Panc1 (cell line): Measurements from ENCODE around the gene TLK1. TPM values are rescaled to one million over a fixed set of nuclear protein-coding genes. Genes with fewer than 3 reads are reported as not detected.

Experiments
- ATAC-seq: fragments of 200-7000 bp; cut with Tn5 transposase; 2 replicates; pipeline ENCODE4 v1.9.1; 2020; ENCODE audit warnings: mild to moderate bottlenecking, moderate library complexity
- BruUV-seq: library from RNA; stranded (reverse); fragments of 400-500 nt; replicated peaks from 2 replicates; lab custom pipeline; 2021; lab: Mats Ljungman, UMichigan
- CTCF ChIA-PET: fragments of 300-600 bp; sonication (Branson Sonifier 250); formaldehyde crosslinking; loops from one replicate; lab custom pipeline; 2022; ENCODE audit warnings: antibody characterized with exemption; lab: Charles Lee
- POLR2A ChIA-PET: fragments of 300-600 bp; sonication (Branson Sonifier 250); formaldehyde crosslinking; loops from one replicate; lab custom pipeline; 2022; ENCODE audit warnings: antibody characterized with exemption; lab: Charles Lee
- DNase-seq: peaks from one replicate; pipeline ENCODE4 v3.0.0-alpha.2; 2010; ENCODE audit warnings: low read depth, low spot score
- H3K27ac ChIP-seq: 2 replicates; pipeline ENCODE4 v1.5.1; 2011; ENCODE audit warnings: mild to moderate bottlenecking, low read length, inconsistent platforms
- H3K27me3 ChIP-seq: fragments of 200-500 bp; sonication (Bioruptor generic); 2 replicates; pipeline ENCODE4 v1.6.0; 2014; ENCODE audit warnings: low read length, inconsistent platforms; ENCODE audit not compliant: control insufficient read depth, insufficient read depth
- H3K36me3 ChIP-seq: fragments of 200-500 bp; sonication (Bioruptor generic); 2 replicates; pipeline ENCODE4 v1.5.1; 2014; ENCODE audit warnings: inconsistent platforms, mild to moderate bottlenecking, low read length, moderate library complexity; ENCODE audit not compliant: control insufficient read depth, insufficient read depth
- H3K4me1 ChIP-seq: 2 replicates; pipeline ENCODE4 v1.5.1; 2011; ENCODE audit warnings: inconsistent platforms, mild to moderate bottlenecking, low read length, moderate library complexity; ENCODE audit not compliant: control insufficient read depth, insufficient read depth
- H3K4me3 ChIP-seq, 2 experiments: 2 replicates each; pipeline ENCODE4 v1.5.1; 2011 to 2012; ENCODE audit warnings: low read depth in 2 of 2, low read length in 2 of 2, mild to moderate bottlenecking in 2 of 2, inconsistent platforms in 1 of 2, moderate library complexity in 1 of 2
- H3K9me3 ChIP-seq: fragments of 200-500 bp; sonication (Bioruptor generic); 2 replicates; pipeline ENCODE4 v1.5.1; 2014; ENCODE audit warnings: low read depth, mild to moderate bottlenecking, inconsistent platforms, low read length, moderate library complexity; ENCODE audit not compliant: control insufficient read depth, insufficient read depth
- POLR2AphosphoS5 ChIP-seq: IDR thresholded peaks from 2 replicates; pipeline ENCODE4 v1.6.1; 2012; ENCODE audit warnings: mild to moderate bottlenecking, low read depth, low read length, moderate library complexity
- SIN3A ChIP-seq: IDR thresholded peaks from 2 replicates; pipeline ENCODE4 v1.6.1; 2012; ENCODE audit warnings: low read depth, mild to moderate bottlenecking, low read length, moderate library complexity, borderline replicate concordance; ENCODE audit not compliant: insufficient read depth
- TCF7L2 ChIP-seq: IDR thresholded peaks from 2 replicates; pipeline ENCODE4 v1.6.1; 2011; ENCODE audit warnings: mild to moderate bottlenecking, low read depth, low read length, inconsistent platforms
- in situ Hi-C: cut with HindIII; loops from 2 replicates; pipeline ENCODE4 v1.10.0; 2016; ENCODE audit warnings: low sequenced_read_pairs, low pct_unique_long_range_greater_than_20kb
- intact Hi-C: fragments of 100-400 bp; cut with micrococcal nuclease; formaldehyde crosslinking; loops from one replicate; pipeline ENCODE4 v1.10.0; 2022; ENCODE audit not compliant: unreplicated experiment
- total RNA-seq: library from RNA; stranded (reverse); gene quantifications from one replicate; pipeline ENCODE4 v1.2.1, GENCODE V29; 2021; ENCODE audit not compliant: unreplicated experiment
- TF ChIP-seq, protein P1 (sequence below): fragments of 450-650 bp; IDR thresholded peaks from 2 replicates; pipeline ENCODE4 v1.5.1; 2017; ENCODE audit warnings: mild to moderate bottlenecking
- TF ChIP-seq, protein P2 (sequence below), 2 experiments: IDR thresholded peaks; 2 replicates each; pipeline ENCODE4 v1.6.1; 2011 to 2012; ENCODE audit warnings: low read depth in 2 of 2, control low read depth in 1 of 2, low read length in 1 of 2, mild to moderate bottlenecking in 1 of 2, moderate library complexity in 1 of 2; ENCODE audit not compliant: insufficient read depth in 1 of 2

The TLK1 gene
- total RNA-seq, 1 experiment from 2014 or later, result 92.9 TPM

DNA sequence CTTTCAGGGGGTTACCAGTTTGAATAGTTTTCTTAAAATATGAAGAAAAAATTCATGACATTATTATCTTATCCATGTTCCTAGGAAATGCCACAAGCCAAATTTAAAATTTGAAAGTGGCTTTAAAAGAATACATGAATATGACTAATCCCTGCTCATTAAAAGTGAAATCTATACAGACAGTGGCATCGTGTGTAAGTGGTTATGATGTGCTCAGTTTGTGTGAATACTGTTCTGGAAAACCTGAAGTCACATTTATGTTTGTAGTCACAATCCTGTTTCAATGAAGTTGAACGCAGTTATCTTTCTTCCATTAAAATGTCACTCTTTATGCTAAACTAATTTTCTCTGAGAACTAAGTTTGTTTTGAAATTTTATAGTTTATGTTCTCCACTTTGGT is 155.9 kb downstream of the TLK1 start:
- no peaks in the 10 kb centered on the region for H3K9me3 ChIP-seq
- H3K4me1 ChIP-seq, result no peaks in the 10 kb centered on the region
- CTCF ChIA-PET, result no interaction called here
- H3K4me3 ChIP-seq, result no peak overlapping the region
- no peak for DNase-seq
- H3K27me3 ChIP-seq, result no peaks in the 10 kb centered on the region
- in situ Hi-C loops, result no loop called here
- H3K27ac ChIP-seq, result no peak overlapping the region
- POLR2A ChIA-PET, result interaction anchor here (0.6 kb wide), 1 partner anchor 10 kb away, joined by 3 read pairs; no protein-coding TSS in a partner anchor
- no peak for ATAC-seq
- intact Hi-C loops, result no loop called here
- TF ChIP-seq, protein P1, sequence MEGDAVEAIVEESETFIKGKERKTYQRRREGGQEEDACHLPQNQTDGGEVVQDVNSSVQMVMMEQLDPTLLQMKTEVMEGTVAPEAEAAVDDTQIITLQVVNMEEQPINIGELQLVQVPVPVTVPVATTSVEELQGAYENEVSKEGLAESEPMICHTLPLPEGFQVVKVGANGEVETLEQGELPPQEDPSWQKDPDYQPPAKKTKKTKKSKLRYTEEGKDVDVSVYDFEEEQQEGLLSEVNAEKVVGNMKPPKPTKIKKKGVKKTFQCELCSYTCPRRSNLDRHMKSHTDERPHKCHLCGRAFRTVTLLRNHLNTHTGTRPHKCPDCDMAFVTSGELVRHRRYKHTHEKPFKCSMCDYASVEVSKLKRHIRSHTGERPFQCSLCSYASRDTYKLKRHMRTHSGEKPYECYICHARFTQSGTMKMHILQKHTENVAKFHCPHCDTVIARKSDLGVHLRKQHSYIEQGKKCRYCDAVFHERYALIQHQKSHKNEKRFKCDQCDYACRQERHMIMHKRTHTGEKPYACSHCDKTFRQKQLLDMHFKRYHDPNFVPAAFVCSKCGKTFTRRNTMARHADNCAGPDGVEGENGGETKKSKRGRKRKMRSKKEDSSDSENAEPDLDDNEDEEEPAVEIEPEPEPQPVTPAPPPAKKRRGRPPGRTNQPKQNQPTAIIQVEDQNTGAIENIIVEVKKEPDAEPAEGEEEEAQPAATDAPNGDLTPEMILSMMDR, result no peak
- no peak for TF ChIP-seq POLR2AphosphoS5
- H3K36me3 ChIP-seq, result peaks cover 32% of the 10 kb centered on the region
- no TSS peak for BruUV-seq

DNA sequence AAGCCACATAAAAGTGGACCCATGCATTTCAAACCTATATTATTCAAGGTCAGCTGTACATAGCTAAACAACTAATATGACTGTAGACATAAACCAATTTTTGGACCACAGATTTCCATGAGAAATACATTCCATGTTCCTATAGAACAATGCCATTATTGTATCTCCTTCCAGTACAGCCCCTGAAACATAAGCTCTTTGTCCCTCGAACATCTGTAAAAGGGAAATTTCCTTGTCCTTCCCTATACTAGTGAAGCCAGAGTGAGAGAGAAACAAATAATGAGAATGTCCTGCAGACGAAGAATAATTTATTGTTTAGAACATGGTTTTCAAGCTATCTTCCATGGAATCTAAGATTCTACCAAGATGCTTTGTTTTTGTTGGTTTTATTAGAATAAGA is 156.3 kb downstream of the TLK1 start:
- H3K27ac ChIP-seq, result no peak overlapping the region
- H3K9me3 ChIP-seq, result no peaks in the 10 kb centered on the region
- no peaks in the 10 kb centered on the region for H3K27me3 ChIP-seq
- DNase-seq (no peak), ATAC-seq (no peak)
- H3K4me1 ChIP-seq, result no peaks in the 10 kb centered on the region
- TF ChIP-seq POLR2AphosphoS5 (no peak), TCF7L2 (no peak), SIN3A (no peak)
- TF ChIP-seq, protein P2, sequence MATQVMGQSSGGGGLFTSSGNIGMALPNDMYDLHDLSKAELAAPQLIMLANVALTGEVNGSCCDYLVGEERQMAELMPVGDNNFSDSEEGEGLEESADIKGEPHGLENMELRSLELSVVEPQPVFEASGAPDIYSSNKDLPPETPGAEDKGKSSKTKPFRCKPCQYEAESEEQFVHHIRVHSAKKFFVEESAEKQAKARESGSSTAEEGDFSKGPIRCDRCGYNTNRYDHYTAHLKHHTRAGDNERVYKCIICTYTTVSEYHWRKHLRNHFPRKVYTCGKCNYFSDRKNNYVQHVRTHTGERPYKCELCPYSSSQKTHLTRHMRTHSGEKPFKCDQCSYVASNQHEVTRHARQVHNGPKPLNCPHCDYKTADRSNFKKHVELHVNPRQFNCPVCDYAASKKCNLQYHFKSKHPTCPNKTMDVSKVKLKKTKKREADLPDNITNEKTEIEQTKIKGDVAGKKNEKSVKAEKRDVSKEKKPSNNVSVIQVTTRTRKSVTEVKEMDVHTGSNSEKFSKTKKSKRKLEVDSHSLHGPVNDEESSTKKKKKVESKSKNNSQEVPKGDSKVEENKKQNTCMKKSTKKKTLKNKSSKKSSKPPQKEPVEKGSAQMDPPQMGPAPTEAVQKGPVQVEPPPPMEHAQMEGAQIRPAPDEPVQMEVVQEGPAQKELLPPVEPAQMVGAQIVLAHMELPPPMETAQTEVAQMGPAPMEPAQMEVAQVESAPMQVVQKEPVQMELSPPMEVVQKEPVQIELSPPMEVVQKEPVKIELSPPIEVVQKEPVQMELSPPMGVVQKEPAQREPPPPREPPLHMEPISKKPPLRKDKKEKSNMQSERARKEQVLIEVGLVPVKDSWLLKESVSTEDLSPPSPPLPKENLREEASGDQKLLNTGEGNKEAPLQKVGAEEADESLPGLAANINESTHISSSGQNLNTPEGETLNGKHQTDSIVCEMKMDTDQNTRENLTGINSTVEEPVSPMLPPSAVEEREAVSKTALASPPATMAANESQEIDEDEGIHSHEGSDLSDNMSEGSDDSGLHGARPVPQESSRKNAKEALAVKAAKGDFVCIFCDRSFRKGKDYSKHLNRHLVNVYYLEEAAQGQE (IDR thresholded peaks at IDR 0.05; ENCODE audit: insufficient read depth in 1 of 2, low read depth in 2 of 2, low read length in 1 of 2), result no peak
- TF ChIP-seq, protein P1, result no peak
- ChIA-PET CTCF (no interaction called here), POLR2A (interaction anchor here (0.6 kb wide), 1 partner anchor 10 kb away, joined by 3 read pairs; no protein-coding TSS in a partner anchor)
- in situ Hi-C loops, result no loop called here
- no TSS peak for BruUV-seq
- intact Hi-C loops, result no loop called here
- H3K4me3 ChIP-seq, result no peak overlapping the region
- H3K36me3 ChIP-seq, result peaks cover 32% of the 10 kb centered on the region
